NB4 (cell line): ENCODE measurements around the gene LRRC61.
A peak's percentile ranks its signal among the peaks of the same experiment; 100 is the strongest.
"Not testable (repeated sequence)": the region's sequence is repeated elsewhere in the genome, so short reads cannot be mapped to it uniquely, and the experiment has no call there.

Experiments
- DNase-seq: peaks from one replicate; pipeline ENCODE4 v3.0.0; 2010; ENCODE audit warnings: low read depth
- H3K4me3 ChIP-seq: one replicate; pipeline ENCODE4 v1.5.1; 2011; ENCODE audit warnings: mild to moderate bottlenecking, low read depth, low read length, moderate library complexity
- MYC ChIP-seq: IDR thresholded peaks from 2 replicates; pipeline ENCODE4 v1.6.1; 2011; ENCODE audit warnings: low read depth, low read length
- POLR2A ChIP-seq: IDR thresholded peaks from 2 replicates; pipeline ENCODE4 v1.6.1; 2011; ENCODE audit warnings: mild to moderate bottlenecking; ENCODE audit not compliant: insufficient read length; ENCODE audit errors: extremely low read depth
- TF ChIP-seq, protein P1 (sequence below): IDR thresholded peaks from 2 replicates; pipeline ENCODE4 v1.6.1; 2011; ENCODE audit warnings: low read depth, low read length
- TF ChIP-seq, protein P2 (sequence below): IDR thresholded peaks from one replicate; pipeline ENCODE4 v1.5.1; 2012; ENCODE audit warnings: low read depth, low read length

The LRRC61 gene

DNA sequence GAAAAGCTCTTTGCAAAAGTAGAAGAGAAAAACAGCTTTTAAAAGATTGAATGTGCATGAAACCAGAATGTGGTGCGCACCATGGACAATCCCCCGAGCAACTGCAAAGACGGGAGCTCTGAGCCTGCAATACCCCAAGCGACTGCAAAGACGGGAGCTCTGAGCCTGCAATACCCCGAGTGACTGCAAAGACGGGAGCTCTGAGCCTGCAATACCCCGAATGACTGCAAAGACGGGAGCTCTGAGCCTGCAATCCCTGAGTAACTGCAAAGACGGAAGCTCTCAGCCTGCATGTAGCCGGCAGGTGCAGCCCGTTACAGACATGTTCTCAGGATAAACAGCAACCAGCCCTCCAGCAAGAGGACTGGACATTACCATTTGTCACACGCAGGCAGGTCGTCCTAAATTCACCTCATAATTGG, 62.2 kb downstream of the LRRC61 start:
- TF ChIP-seq, protein P1, sequence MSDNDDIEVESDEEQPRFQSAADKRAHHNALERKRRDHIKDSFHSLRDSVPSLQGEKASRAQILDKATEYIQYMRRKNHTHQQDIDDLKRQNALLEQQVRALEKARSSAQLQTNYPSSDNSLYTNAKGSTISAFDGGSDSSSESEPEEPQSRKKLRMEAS = no peak
- TF ChIP-seq, protein P2, sequence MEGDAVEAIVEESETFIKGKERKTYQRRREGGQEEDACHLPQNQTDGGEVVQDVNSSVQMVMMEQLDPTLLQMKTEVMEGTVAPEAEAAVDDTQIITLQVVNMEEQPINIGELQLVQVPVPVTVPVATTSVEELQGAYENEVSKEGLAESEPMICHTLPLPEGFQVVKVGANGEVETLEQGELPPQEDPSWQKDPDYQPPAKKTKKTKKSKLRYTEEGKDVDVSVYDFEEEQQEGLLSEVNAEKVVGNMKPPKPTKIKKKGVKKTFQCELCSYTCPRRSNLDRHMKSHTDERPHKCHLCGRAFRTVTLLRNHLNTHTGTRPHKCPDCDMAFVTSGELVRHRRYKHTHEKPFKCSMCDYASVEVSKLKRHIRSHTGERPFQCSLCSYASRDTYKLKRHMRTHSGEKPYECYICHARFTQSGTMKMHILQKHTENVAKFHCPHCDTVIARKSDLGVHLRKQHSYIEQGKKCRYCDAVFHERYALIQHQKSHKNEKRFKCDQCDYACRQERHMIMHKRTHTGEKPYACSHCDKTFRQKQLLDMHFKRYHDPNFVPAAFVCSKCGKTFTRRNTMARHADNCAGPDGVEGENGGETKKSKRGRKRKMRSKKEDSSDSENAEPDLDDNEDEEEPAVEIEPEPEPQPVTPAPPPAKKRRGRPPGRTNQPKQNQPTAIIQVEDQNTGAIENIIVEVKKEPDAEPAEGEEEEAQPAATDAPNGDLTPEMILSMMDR = no peak
- TF ChIP-seq MYC (no peak), POLR2A (no peak)
- peak; percentile 86 for DNase-seq
- peak overlapping the region; percentile 40 for H3K4me3 ChIP-seq

DNA sequence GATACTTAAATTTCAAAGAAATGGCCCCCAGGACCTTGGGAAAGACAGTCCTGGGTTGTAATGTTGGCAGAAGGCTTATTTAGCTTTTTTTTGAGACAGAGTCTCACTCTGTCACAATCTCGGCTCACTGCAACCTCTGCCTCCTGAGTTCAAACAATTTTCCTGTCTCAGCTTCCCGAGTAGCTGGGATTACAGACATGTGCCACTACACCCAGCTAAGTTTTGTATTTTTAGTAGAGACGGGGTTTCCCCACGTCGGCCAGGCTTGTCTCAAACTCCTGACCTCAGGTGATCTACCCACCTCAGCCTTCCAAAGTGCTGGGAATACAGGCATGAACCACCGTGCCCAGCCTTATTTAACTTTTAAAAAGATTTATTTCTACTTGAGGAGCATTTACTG, 62.7 kb downstream of the LRRC61 start:
- not testable (repeated sequence) for DNase-seq
- peak overlapping the region; percentile 40 for H3K4me3 ChIP-seq
